ENCODE measurements around the gene SAMD3.
A peak's percentile ranks its signal among the peaks of the same experiment; 100 is the strongest.
"Not testable (repeated sequence)": the region's sequence is repeated elsewhere in the genome, so short reads cannot be mapped to it uniquely, and the experiment has no call there.

The SAMD3 gene, protein sequence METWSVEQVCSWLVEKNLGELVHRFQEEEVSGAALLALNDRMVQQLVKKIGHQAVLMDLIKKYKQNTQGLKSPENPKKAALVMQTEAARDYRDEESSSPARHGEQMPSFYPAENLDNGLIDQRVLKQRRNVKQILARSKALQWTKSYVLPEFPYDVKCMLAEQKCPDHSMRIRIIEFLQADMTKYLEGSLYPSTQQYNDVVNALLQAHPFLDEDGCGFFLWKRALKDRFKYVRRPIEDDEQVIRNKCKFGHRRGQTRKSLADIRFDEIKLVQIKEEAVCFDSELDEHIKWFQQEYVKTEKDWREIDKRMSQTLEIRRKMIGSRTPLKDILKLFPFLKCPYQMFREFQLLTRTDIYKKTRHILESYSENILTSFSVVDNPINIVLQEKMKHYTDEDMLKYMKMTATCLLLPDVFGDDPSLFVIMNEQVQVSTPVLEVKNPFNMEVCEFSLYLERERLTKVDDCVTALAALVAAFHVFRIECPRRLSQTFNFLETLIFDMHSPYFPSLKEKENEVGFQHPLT

DNA sequence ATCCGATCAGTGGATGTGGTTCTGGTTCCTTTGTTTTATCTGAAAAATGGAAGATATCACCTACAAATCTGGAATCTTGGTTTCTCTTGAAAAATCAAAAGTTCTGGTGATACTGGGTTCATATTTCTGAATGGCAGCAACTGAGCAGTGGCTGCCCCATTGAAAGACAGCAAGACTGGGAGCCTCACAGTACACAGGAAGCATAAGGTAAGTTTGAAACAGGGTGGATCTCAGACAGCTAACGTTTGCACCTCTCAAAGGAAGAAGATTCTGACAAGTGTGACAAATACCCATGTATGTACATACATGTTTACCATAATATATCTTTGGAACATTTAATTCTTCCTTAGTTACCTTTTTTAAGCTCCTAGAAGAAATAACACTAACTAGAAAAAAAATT is at the start of gene SAMD3:
SAMD3 (minus strand) TSS at position 177 of the 400 bp plus-strand sequence. CDS start 7,678 bp downstream, outside the sequence.
- DNase-seq: no peak

DNA sequence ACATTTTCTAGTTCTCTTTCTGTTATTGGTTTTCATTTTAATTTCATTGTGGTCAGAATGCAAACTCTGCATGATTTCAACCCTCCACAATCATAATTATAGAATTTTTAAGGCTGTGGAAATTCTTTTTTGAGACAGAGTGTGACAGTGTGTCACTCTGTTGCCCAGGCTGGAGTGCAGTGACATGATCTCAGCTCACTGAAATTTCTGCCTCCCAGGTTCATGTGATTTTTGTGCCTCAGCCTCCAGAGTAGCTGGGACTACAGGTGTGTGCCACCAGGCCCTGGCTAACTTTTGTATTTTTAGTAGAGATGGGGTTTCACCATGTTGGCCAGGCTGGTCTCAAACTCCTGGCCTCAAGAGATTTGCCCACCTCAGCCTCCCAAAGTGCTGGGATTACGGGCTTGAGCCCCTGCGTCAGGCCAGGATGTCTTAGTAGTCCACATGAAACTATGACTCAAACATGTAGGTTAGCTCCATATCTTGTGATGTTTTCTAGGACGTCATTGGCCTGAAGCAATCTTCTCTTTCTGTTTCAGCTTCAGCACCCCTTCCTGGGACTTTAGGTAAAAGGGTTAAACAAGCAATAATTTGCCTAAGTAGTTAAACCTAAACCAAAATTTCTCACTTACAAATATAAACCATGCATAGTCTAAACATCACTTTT is 47.4 kb upstream of the SAMD3 start:
- DNase-seq: no peak

DNA sequence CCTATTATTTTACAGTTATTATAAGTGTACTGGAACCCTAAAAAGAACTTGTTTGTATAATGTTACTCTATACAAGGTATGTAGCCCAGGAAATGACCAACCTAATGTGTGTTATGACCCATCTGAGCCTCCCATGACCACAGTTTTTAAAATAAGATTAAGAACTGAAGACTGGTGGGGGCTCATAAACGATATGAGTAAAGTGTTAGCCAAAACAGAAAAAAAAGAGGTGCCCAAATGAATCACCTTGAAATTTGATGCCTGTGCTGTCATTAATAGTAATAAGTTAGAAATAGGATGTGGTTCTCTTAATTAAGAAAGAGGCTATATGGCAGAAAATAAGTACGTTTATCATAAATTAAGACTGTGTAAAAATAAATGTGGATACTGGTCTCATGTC is 42.8 kb upstream of the SAMD3 start:
- DNase-seq: not testable (repeated sequence)

DNA sequence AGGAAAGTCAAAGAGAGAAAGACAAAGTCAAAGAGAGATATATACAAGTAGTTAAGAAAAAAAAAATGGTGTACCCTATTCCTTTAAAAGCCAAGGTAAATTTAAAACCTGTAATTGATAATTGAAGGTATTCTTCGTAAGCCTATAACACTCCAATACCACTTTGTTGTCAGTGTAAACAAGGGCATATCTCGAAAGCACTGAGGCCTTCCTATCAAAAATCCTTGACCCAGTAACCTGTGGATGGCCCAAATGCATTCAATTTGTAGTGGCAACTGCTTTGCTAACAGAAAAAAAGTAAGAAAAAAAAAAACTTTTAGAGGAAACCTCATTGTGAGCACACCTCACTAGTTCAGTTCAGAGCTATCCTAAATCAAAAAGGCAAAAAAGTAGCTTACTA is 39.3 kb upstream of the SAMD3 start:
- DNase-seq: no peak

DNA sequence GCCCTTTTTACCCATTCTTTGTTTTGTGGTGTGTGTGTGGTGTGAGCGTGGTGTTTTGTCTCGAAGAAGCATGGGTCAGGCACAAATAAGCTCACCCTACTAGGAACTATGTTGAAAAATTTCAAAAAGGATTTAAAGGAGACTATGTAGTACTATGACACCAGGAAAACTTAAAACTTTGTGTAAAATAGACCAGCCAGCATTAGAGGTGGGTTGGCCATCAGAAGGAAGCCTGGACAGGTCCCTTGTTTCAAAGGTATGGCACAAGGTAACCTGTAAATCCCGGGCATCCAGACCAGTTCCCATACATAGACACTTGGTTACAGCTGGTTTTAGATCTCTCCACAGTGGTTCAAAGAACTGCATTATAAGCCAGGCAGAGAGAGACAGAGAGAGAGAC is 38.8 kb upstream of the SAMD3 start:
- not testable (repeated sequence) for DNase-seq

DNA sequence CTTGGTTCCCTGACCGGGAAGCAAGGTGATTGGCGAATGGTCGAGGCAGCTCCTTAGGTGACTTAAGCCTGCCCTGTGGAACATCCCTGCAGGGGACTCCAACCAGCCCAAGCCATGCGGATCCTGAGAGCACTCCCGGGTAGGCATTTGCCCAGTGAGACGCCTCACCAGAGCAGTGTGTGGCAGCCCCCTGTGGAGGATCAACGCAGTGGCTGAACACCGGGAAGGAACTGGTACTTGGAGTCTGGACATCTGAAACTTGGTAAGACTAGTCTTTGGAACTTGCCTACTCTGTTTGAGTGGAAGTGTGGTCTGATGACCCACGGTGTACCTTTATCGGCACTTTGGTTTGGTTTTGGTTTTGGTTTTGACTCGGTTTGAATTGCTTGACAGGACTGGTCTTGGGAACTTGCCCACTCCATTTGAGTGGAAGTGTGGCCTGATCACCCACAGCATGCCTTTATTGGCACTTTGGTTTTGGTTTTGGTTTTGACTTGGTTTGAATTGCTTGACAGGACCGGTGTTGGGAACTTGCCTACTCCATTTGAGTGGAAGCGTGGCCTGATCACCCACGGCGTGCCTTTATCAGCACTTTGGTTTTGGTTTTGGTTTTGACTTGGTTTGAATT is 38.0 kb upstream of the SAMD3 start:
- DNase-seq: not testable (repeated sequence)

DNA sequence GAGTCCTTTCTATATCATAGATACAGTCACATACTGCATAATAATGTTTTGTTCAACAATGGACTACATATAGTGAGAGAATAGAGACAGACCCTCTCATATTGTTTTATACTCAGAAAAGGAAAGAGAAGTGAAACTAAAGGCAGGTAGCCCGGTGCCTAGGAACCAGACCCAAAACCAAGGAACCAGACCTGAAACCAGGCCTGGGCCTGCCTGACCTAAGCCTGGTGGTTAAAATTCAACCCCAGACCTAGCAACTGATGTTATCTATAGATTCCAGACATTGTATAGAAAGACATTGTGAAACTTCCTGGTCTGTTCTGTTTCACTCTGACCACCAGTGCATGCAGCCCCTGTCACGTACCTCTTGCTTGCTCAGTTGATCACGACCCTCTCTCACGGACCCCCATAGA is 37.3 kb upstream of the SAMD3 start:
- DNase-seq: not testable (repeated sequence)

DNA sequence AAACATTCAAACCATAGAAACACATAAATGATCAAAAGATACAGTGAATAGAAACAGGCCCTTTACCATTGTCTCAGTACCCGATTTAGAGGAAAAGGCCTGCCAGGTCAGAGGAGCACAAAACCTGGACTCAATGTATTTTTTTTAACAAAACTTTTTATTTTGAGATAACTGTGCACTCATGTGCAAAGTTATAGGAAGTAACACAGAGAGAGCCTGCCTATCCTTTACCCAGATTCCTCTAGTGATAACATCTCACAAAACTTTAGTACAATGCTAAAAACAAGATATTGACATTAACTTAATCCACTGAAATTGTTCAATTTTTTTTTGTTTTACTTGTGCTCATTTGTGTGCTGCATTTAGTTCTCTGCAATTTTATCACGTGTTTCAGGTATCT is 36.8 kb upstream of the SAMD3 start:
- no peak for DNase-seq

DNA sequence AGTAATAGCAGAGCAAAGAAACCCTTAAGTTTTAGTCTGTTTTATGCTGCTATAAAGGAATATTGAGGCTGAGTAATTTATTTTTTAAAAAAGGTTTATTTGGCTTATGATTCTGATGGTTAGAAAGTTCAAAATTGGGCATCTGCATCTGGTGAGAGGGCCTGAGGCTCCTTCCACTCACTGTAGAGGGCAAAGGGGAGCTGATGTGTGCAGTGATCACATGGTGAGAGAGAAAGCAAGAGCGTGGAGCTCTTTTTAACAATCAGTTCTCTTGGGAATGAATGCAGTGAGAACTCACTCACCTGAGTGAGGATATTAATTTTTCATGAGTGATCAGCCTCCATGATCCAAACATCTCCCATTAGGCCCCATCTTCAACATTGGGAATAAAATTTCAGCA is 36.4 kb upstream of the SAMD3 start:
- DNase-seq: no peak

DNA sequence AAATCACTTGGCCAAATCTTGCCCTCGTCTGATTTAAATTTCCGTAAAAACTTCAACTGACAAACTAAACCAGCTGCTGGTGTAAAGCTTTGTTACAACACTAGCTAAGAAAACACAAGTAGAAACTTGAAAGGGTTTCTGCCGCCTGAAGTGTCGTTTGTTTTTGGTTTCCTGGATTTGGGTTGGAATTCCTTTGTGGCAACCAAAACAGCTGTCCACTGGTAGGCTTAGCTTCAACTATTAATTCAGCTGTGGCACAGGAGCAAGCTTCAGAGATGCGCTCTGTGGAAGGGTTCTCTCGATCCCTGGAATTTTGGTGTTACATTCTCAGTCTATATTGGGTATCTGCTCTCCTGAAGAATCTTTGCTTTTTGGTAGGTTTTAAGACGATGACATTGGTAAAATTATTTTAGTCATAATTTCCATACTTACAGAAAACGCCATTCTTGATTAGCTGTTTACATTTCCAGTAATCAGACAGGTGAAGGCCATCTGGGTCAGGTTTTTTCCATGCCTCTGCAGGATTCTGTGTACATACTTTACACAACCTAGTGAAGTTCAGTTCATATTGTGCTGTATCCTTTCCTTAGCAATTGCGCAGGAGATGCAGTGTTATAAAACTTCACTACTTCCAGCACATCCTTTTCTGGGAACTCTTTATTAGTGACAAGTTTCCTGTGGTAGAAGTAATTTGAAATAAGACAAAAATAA is 29.9 kb upstream of the SAMD3 start:
- DNase-seq: no peak

DNA sequence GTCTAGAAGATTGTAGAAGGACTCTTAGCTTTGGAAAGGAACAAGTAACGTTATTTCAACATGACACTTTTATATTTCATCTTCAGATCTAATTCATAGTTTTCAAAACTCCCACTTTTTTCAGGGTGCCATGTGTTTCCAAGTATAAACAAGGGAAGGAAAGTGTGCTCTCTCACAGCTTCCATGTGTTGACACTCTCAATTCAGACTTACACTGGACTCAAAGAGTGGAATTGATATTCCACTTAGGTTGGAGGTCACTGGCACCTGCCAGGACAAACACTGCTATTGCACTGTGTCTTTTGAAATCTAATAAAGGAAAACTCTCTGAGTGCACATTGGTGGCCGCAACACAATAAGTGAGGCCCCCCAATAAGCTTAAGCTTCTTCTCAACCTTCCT is 22.5 kb upstream of the SAMD3 start:
- no peak for DNase-seq

DNA sequence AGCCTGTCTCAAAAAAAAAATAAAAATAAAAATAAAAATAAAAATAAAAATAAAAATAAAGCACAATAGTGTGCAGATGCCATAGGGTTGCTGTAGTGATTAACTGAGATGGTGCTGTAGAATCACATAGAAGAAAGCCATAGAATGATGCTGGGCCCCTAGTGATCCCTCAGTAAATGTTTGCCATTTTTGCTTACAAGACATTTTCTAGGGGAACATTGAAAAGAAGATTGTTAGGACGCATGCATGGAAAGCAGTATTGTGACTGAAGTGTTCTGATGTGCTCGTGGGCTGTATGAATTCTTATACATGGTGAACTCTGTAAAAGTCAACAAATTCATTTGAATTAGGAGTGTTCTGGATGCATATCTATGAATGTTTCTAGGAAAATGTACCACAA is 22.0 kb upstream of the SAMD3 start:
- DNase-seq: no peak

DNA sequence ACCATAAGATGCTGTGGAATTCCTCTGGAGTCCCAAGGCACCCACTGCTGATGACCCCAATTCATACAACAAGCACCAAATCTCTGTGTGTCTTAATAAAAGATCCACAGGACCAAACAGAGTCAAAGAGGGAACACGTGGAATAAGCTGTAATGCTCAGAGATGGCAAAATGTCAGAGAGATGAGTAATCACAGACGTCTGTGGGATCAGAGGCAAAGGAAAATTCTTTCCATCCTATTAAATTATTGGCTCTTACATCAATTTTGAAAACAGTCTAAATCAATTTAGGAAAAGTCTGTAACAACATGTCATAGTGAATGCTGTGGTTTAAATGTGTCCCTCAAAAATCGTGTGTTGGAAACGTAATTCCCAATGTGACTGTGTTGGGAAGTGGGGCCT is 17.5 kb upstream of the SAMD3 start:
- no peak for DNase-seq

DNA sequence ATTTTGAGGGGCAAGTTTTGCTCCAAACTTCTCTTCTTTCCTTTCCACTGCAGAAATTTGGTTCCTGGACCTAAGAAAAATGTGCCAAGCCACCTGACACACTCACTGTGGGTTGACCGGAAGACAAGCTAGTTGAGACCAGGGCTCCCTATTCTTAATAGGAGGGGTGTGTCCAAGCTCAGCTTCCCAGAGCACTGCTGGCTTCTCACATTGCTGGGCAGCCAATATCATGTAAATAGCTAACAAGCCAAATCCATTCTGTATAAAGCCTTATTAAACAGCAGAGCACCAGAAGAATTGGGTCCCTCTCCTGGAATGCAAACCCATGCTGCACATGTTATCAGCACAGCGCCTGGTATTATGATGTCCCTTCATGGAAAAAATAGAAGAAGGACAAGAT is 17.0 kb upstream of the SAMD3 start:
- DNase-seq: no peak

DNA sequence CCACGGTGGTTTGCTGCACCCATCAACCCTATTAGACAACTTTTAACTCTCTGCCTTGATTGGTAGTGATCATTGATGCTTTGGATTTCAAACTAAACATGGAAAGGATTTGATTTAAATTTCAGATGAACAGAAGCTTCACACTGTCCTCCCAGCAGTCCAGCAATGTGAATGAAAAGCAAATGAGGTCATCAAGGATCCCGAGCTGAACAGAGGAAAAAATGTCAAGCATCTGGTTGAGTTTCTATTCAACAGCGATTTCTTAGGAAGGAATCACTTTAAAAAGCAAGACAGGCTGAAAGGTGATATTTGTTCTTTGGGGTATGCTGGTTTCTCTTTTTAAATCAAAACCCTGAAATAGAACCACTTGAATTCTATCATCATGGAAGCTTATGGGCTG is 10.6 kb upstream of the SAMD3 start:
- DNase-seq: no peak

DNA sequence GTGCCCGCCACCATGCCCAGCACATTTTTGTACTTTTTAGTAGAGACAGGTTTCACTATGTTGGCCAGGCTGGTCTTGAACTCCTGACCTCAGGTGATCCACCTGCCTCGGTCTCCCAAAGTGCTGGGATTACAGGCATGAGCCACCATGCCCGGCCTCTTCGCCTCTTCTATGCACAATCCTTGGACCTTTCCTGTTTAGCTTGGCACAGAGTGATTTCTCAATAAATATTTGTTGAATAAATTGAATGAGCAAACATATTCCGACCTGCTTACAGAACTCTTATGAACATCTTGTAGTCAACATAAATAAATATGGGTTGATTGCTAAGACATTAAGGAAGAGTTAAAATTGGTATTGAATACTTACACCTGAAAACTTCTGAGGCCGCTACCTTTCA is 7.8 kb upstream of the SAMD3 start:
- DNase-seq: not testable (repeated sequence)

DNA sequence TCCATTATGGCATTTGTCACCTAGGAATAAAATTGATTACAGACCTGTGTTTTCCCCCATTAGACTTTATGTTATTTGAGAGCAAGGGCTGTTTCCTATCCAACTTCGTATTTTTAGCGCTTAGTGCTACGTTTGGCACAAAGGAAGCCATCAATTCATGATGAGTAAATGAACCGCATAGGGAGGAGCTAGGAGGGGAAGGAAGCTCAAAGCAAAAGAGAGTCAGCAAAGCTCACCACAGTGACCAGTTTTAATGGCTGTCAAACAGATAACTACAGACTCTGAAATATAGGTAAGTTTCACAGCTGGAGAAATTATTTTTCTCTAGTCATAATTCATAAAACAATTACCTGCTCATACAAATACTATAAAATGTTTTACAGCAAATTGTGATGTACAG is 6.9 kb upstream of the SAMD3 start:
- DNase-seq: no peak

DNA sequence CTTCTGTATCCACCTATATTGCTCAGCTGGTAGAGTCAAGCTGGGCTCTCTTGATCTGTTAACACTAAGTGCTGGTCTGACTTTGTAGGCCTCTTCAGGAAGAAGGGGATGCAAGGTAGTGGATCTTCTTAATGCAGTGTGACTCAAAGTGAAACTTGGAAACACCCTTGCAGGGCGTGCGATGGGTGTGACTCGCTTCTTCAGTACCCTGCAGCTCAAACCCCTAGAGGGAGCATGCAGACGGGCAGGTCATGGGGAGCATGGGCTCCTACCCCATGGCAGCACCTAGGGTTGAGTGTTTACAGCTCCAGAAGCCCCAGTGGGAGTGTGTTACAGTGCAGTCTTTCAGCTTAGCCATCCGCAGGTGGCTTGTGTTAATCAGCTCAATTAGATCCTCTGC is 757 bp upstream of the SAMD3 start:
- DNase-seq: peak; percentile 62 to 69

DNA sequence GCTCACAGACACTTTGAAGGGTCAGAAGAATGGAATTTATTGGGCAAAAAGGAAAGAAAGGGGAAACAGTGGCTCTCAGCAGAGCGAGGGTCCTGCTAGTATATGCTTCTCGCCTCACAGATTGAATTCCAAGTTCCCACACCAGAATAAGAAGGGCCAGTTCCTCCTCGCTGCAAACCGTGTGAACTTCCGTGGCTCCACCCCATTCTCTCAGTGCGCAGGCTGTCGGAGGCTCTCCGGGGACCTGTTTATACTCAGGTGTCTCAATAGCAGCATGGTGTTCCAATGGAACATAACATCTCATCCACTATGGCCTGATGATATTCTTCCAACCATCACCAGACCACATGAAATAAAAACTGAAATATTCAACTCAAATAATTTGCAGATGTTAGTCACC is 4.6 kb downstream of the SAMD3 start:
- no peak for DNase-seq

DNA sequence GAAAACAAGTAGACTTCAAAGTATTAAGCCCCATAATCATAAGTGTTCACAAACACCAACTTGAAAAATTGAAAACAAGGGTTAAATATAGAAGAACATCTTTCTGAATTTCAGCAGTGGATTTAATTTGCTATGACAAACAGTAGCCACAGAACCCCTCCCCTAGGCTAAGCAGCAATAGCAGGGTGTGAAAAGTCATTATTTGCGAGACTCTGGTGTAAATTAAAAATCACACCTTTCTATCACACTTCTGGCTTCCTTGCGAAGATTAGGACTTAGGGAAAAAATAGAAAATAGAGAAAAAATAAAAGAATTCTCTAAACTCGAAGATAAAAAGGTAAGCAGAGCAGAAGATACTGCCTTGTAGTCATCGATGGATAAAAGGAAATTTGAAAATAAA is 6.1 kb downstream of the SAMD3 start:
- no peak for DNase-seq

DNA sequence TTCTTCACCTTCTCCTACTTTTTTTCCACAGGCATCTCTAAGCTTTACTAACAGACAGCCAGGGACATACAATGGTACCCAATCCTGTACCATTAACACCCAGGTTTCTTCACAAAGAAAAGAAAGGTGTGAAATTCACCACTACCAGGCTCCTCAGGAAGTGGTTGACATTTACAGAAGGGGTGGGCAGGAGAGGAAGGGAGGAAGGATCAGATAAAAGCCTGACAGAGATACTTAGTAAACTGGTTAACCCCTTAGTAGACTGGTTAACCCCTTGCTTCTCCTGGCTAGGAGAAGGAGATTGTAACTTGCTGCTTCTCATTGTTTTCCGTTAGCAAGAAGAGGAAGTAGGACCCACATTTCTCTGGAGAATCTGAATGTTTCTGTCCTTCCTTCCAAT is 7.2 kb downstream of the SAMD3 start:
- DNase-seq: peak in 1 of 2 donors; percentile 26

DNA sequence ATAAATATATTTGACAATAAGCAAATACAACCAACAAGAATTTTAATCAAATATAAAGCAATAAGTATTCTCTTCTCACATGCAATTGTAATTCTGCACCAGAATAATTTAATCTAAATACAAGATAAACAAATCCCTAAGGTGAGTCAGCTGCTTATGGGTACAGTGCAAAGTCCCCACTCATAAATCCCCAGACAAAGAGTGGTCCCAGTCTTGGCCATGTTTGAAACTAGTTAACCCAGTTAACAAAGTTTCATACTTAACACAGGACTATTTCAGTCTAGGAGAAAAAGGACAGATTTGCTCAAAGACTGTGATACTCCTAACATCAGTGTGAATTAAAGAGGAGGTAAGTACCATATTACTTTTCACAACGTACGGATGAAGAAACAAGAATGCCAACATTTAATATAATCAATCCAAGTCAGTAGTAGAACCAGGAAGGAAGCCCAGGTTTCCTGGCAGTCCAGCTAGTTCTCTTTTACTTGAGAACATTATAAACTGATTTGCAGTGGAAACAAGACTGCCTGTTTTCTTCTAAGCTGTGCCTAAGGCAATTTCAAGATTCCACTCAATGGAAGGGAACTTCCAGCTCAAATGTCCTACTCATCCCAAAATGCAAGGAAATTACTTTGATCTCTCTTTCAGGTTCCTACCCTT is 10.4 kb downstream of the SAMD3 start:
- no peak for DNase-seq

DNA sequence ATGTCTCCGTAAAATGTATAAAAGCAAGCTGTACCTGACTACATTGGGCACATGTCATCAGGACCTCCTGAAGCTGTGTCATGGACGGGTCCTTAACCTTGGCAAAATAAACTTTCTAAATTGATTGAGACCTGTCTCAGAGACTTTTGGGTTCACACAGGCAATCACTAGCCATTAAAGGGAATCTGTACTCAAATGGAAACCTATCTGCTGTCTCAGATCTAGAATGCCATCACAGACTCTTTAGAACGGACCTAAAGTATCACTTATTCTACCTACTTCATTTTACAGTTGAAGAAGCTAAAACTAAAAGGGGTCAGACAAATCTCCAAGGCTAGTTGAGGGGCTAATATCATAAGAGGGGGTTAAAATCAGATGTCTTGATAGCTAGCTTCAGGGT is 11.1 kb downstream of the SAMD3 start:
- no peak for DNase-seq
